22Rv1 (cell line): ENCODE results near the gene ATF6.

Experiments used
- H3K27ac ChIP-seq: fragments of 450-650 bp; 2 replicates; pipeline ENCODE4 v1.5.1; 2017
- CTCF ChIP-seq: fragments of 450-650 bp; IDR thresholded peaks from 2 replicates; pipeline ENCODE4 v1.5.1; 2017; ENCODE audit warnings: mild to moderate bottlenecking
- ZFX ChIP-seq: fragments of 450-650 bp; IDR thresholded peaks from 2 replicates; pipeline ENCODE4 v1.6.1; 2017; ENCODE audit warnings: antibody characterized with exemption, borderline replicate concordance

Gene ATF6

GRCh38 chr1:161929137-161929536, 163.0 kb downstream of the ATF6 start:
- H3K27ac ChIP-seq: no peak overlapping the region

GRCh38 chr1:161930064-161930463, 163.9 kb downstream of the ATF6 start:
- H3K27ac ChIP-seq: no peak overlapping the region
- TF ChIP-seq ZFX (no peak), CTCF (no peak)

More at GRCh38 chr1:161929137-161929536, 163.0 kb downstream of the ATF6 start:
- TF ChIP-seq CTCF (no peak), ZFX (no peak)

- TF ChIP-seq ZFX (no peak), CTCF (no peak)
- no peak overlapping the region for H3K27ac ChIP-seq
These were observed 166.5 kb downstream of the ATF6 start for GRCh38 chr1:161932668-161933067.

- TF ChIP-seq CTCF (no peak), ZFX (no peak)
- no peak overlapping the region for H3K27ac ChIP-seq
These were observed 167.8 kb downstream of the ATF6 start for GRCh38 chr1:161933592-161934588.

- no peak overlapping the region for H3K27ac ChIP-seq
- TF ChIP-seq CTCF: no peak
These were observed 169.1 kb downstream of the ATF6 start for GRCh38 chr1:161935264-161935663.

- TF ChIP-seq CTCF: no peak
- no peak for TF ChIP-seq ZFX
- no peak overlapping the region for H3K27ac ChIP-seq
These were observed 170.7 kb downstream of the ATF6 start for GRCh38 chr1:161936786-161937185.
